ENCODE results near the gene B9D2.
"Not testable (repeated sequence)": the region's sequence is repeated elsewhere in the genome, so short reads cannot be mapped to it uniquely, and the experiment has no call there.

B9D2 gene

DNA sequence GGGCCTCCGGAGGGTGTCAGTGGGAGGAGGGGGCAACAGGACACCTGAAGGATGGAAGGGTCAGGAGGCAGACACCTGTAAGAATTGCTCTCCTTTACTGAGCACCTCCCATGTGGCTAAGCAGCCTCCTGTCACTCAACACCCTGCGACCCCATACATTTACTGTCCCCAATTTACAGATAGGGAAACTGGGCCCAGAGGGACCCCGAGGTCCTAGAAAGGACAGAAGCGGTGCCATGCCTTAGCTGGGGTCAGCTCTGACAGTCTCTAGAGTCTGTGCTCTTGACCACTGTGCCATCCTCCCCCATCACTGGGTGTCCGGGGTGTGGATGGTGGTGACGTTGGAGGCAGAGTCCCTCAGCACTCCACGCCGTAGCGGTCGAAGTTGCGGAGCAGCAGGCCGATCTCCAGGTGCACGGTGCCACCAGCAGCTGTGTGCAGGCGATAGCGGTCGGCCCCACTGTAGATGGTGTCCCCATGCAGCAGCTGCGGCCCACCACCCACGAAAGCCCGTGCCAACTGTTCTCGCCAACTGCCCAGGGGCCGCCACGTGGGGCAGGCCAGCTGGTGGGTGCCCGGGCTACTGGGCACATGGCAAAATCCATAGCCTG is 9.5 kb downstream of the B9D2 start:
- DNase-seq (ENCODE audit: low spot score): no peak

DNA sequence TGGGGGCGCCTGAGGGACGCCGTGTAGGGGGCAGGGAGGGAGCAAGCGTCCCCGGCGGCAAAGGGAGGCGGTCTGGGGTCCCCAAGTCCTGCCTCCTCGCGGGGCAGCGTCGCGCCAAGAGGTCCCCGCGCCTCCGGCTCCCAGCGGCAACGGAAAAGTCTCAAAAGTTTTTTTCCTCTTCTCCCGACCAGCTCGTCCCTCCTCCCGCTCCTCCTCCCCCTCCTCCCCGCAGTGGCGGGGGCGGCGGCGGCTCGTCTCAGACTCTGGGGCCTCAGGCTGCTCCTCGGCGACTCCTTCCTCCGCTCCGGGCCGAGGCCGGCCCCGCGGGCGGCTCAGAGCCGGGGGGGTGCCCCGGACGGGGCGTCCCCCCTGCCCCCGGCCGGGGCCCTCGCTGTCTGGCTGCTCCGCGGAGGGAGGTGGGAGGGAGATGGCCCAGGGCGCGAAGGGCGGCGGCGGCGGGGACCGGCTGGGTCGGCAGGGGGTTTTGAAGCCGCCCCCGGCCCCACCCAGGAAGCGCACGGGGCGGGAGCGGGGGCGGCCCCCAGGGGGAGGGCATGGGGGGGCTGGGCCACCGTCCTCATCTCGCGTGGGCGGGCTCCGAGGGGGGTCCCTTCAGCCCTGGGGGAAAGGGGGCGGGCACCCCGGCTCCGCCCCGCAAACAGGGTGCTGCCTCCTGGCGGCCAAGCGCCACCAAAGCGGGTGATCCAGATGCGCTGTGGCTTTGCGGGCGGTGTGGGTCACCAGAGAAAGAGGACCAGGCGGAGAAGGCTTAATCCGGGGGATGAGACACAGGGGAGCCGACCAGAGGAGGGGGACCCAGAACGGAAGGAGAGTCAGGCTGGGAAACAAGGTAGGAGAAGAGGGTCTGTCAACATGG is 10.2 kb downstream of the B9D2 start, which contains the start of gene TGFB1:
Gene TGFB1 (minus strand): TSS at position 457 of the 877 bp plus-strand sequence. CDS start 878 bp downstream, outside the sequence.
- DNase-seq (ENCODE audit: low spot score): peak; percentile 98

DNA sequence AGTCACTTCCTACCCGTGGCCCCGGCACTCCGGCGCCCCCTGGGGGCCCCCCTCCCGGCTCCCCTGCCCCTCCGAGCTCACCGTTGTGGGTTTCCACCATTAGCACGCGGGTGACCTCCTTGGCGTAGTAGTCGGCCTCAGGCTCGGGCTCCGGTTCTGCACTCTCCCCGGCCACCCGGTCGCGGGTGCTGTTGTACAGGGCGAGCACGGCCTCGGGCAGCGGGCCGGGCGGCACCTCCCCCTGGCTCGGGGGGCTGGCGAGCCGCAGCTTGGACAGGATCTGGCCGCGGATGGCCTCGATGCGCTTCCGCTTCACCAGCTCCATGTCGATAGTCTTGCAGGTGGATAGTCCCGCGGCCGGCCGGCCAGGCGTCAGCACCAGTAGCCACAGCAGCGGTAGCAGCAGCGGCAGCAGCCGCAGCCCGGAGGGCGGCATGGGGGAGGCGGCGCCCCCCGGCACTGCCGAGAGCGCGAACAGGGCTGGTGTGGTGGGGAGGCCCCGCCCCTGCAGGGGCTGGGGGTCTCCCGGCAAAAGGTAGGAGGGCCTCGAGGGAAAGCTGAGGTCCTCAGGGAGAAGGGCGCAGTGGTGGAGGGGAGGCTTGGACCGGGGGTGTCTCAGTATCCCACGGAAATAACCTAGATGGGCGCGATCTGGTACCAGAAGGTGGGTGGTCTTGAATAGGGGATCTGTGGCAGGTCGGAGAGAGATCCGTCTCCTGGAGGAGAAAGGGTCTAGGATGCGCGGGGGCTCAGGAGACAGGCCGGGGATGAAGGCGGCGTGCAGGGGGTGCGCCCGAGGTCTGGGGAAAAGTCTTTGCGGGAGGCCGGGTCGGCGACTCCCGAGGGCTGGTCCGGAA is 11.1 kb downstream of the B9D2 start:
- peak; percentile 79 for DNase-seq (ENCODE audit: low spot score)

DNA sequence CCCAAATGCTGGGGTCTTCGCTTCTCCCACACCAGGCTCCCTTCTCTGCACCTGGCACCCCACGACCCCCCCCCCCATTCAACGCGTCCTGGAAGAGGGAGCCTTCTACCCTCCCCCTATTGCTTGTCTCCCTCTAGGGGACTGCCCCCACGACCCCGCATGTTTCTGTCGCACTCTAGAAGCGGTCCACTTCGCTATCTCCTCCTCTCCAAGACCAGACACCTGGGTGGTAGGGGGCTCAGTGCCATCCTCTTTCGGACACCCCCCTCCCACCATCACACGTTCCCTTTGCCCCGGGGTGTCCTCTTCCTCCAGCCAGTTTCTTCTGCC is 11.7 kb downstream of the B9D2 start:
- DNase-seq (ENCODE audit: low spot score): no peak

DNA sequence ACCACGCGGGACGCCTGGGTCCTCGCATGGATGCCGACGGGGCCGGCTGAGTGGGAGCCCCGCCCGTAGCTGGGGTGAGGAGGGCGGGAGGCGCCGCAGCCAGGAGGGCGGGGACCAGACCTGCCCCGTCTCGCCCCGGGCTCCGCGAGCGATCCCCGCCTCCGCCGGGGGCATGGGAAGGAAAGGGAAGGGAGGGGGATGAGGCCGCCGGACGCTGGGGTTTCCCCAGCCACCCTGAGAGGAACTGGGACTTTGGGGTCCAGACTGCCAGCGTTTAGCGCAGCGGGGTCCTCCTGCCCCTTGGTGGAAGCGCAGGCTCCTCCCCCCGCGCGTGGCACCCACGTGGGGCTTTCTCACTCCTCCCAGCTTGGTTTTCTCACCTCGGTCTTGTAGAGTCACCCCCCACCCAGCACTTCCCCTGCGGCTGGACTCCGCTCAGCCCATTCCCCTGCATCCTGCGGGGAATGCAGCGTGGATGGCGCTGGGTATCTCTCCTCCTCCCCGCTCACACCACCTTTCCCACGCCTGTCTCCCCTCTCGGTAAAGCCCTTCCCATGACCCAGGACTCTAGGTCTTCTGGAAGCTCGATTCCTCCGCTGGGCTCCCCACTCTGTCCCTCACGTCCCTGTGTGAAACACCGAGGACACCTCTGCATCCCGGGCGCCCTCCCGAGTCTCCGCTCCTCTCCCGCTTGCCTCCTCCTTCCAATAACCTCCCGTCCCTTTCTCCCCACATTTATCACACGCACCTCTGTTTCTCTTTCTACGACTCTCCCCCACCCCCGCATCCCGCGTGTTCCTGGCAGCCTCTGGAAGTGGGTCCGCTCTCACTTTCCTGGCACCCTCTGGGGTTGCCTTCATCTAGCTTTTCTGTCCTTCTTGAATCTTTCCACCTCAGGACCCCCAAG is 12.4 kb downstream of the B9D2 start:
- peak; percentile 86 for DNase-seq (ENCODE audit: low spot score)

DNA sequence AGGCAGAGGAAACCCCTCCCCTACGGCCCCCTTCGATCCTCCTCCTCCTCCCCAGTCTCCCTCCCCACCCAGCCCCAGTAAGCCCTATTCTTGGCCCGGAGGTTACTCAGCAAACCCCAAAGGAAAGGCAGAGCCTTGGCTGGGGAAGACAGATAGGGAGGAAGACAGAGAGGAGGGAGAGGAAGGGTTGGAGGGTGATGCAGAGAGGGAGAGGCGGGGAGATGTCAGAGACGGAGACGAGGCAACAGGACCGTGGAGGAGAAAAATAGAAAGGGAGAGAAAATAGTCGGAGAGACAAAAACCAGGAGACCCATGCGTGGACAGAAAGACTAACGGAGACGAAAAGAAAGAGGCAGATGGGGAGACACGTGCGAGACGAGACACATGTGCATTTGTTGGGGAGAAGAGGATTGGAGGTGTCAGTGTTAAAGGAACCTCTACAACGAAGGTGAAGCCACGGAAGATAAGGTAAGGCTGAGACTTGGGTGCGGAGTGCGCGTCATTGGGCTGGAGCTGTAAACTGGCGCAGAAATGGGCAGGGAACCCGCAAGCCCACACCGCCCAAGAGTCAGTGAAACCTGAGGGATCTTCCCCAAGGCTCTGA is 13.1 kb downstream of the B9D2 start:
- no peak for DNase-seq (ENCODE audit: low spot score)

DNA sequence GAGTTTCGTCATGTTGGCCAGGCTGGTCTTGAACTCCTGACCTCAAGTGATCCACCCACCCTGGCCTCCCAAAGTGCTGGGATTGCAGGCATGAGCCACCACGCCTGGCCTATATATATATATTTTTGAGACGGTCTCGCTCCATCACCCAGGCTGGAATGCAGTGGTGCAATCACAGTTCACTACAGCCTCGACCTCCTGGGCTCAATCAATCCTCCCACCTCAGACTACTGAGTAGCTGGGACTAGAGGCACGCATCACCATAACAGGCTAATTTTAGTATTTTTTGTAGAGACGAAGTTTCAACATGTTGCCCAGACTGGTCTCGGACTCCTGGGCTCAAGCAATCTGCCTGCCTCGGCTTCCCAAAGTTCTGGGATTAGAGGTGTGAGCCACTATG is 17.0 kb downstream of the B9D2 start:
- DNase-seq (ENCODE audit: low spot score): not testable (repeated sequence)

DNA sequence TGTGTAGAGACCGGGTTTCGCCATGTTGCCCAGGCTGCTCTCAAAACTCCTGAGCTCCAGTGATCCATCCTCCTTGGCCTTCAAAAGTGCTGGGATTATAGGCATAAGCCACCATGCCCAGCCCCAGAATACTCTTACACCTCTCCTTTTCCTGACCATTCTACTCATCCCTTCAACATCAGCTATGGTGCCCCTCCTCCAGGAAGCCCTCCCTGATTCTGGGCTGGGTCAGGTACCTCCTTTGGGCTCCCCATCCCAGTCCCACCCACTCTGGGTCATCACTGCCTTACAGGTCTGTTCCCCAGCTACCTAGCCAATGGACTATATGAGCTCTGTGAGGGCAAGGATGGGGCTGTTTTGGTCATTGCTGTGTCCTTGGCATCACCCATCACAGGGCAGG is 19.8 kb downstream of the B9D2 start:
- no peak for DNase-seq (ENCODE audit: low spot score)

DNA sequence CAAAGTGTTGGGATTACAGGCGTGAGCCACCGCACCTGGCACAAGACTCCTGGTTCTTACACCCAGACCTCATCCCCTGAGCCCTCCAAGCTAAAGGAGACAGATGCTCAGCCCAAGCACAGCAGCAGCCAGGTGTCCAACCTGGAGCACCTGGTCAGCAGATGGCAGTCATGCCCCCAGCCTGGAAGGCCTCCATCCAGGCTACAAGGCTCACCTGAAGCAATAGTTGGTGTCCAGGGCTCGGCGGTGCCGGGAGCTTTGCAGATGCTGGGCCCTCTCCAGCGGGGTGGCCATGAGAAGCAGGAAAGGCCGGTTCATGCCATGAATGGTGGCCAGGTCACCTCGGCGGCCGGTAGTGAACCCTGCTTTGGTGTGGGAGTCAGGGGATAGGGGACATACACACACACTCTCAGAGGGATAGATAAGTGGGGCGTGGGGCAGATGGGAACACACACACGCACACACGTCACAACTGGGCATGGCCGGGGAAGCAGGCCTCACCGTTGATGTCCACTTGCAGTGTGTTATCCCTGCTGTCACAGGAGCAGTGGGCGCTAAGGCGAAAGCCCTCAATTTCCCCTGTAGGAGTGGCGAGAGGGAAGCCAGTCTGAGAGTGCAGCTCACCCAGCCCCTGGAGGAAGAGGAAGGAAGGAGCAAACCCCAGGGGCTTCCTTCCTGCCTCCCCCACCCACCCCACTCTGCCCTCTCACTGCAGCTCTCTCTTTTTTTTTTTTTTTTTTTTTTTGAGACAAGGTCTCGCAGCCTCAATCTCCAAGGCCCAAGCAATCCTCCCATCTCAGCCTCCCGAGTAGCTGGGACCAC is 22.1 kb downstream of the B9D2 start:
- no peak for DNase-seq (ENCODE audit: low spot score)

DNA sequence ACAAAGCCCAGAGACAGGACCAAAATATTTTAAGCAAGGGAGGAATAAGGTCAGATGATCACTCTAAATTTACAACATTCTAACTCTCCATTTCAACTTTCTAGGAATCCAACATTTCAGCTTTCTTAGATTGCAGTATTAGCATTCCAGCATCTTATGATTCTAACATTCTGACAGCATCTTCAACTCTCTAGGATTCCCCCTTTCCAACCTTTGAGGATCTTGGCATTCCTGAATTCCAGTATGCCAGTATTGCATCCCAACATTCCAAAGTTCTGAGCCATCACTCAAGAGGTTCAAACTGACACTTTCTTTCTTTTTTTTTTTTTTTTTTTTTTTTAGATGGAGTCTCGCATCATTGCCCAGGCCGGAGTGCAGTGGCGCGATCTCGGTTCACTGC is 24.0 kb downstream of the B9D2 start:
- DNase-seq (ENCODE audit: low spot score): peak; percentile 50

DNA sequence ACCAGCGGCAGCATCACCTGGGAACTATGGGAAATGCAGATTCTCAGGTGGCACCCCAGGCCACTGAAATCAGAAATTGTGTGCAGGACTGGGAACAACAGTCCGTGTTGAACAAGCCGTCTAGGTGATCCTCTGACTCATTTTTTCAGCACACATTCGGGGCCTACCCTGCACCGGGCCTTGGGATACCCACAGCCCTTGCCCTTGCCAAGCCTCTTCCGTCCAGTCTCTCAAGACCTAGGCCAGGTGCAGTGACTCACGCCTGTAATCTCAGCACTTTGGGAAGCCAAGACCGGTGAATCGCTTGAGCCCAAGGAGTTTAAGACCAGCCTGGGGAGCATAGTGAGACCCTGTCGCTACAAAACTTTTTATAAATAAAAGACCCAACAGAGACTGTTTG is 28.5 kb downstream of the B9D2 start:
- no peak for DNase-seq (ENCODE audit: low spot score)

DNA sequence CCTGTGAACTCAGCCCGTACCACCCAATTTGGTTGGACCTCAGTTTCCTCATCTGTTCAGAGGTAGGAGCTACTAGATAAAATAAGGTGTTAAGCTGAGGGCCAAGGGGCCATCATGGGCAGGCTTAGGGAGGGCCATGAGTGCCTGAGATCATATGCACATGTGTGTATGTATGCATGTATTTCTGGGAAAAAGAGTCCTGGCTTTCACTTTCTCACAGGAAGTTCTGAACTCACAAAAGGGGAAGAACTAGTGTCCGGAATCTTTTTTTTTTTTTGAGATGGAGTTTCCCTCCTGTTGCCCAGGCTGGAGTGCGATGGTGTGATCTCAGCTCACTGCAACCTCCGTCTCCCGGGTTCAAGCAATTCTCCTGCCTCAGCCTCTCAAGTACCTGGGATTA is 29.2 kb downstream of the B9D2 start:
- no peak for DNase-seq (ENCODE audit: low spot score)

DNA sequence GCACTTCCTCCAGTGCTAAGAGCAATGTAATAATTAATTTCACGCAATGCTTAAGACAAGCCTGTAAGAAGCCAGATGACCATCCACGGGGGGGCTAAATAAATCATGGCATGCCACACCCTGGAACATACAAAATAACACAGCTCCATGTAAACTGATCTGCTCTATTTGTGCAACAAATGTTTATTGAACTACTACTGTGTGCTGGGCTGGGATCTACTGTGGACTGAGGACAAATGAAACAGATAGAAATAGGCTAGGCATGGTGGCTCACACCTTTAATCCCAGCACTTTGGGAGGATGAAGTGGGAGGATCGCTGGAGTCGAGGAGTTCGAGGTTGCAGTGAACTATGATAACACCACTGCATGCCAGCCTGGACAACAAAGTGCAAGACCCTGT is 31.5 kb downstream of the B9D2 start:
- DNase-seq (ENCODE audit: low spot score): no peak

DNA sequence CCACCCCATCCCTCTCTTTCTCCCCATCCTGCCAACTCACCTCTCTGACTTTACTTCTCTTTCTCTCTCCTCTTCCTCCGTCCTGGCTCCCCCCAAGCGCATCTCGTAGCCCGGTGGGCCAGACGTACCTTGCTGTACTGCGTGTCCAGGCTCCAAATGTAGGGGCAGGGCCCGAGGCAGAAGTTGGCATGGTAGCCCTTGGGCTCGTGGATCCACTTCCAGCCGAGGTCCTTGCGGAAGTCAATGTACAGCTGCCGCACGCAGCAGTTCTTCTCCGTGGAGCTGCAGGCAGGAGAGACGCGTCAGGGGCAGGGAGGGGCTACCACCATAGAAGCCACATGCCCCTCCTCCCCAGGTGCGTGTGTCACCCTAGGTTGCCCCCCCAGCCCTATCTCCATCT is 31.9 kb downstream of the B9D2 start:
- no peak for DNase-seq (ENCODE audit: low spot score)

DNA sequence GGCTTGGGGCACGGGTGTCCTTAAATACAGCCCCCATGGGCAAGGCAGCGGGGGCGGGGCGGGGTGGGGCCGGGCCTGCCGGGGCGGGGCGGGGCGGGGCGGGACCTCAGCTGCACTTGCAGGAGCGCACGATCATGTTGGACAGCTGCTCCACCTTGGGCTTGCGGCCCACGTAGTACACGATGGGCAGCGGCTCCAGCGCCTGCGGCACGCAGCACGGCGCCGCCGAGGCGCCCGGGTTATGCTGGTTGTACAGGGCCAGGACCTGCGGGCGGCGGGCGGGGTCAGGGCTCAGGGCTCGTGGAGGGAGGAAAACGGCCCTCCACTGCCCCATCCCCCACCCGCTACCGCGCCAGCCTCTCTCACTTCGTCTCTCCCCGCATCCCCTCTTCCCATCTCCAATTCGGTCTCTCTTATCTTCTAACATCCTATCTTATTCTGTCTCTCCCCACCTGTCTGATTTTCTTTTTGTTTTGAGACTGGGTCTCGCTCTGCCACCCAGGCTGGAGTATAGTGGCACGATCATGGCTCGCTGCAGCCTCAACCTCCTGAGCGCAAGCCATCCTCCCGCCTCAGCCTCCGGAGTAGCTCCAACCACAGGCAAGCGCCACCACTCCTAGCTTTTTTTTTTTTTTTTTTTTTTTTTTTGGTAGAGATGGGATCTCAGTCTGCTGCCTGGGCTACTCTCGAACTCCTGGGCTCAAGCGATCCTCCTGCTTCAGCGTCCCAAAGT is 32.8 kb downstream of the B9D2 start:
- DNase-seq (ENCODE audit: low spot score): no peak

DNA sequence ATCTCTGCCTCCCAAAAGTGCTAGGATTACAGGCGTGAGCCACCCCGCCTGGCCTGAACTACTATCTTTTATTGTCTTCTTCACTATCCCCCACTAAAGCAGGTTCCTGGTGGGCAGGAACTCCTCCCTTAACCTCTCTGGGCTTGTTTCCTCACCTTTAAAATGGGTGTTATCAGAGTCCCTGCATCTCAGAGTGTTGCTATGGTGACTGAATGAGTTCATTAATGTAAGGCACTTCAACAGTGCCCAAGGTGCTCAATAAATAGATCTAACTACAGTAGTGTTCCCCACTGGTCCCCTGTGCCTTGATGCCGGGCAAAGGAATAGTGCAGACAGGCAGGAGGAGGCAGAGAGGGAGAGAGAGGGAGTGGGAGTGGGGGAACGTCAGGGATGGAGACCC is 33.5 kb downstream of the B9D2 start:
- no peak for DNase-seq (ENCODE audit: low spot score)

DNA sequence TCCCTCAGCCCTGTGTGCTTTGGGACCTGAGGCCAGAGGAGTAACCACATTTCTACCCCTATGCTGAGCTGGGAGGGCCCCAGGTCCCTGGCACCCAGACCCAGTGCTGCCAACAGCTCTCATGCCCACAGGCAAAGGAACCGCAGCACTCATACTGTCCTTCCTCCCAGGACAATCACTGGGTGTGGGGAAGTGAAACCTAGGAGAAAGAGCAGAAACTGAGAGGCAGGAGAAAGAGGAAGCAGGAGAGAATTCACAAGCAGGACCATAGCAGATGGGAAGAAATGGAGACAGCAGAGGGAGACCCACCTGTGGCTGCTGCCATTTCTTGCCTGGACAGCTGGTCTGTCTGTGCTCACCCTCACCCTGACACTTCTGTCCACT is 35.1 kb downstream of the B9D2 start:
- DNase-seq (ENCODE audit: low spot score): no peak

DNA sequence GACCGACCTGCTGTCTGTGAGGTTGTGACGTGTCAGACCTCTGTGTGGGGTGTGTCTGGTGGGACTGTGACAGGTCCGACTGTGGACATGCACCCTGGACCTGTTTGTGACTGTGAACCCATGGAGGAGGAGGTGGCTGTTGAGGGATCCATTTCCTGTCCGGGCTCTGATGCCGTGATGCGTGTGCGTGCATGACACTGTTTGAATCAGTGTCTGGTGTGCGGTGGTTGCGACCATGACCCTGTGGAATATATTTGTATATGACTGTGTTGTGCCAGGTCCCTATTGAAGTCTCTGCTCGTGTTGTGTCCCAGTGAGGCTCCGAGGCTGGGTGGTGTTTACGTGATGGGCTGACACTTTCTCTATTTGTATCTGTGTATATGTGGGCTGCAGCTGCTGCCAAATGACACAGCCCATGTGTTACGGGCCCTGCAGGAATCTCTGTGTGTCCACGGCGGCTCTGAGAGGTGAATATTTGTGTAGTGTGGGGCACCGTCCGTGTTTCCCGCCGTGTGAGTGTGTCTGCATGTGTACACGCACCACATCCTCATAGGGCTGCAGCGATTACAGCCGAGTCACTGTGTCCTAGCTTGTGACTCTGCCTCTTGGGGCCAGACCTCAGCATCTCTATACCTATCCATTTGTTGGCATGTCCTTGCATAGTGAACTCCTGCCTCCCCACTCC is 35.6 kb downstream of the B9D2 start:
- DNase-seq (ENCODE audit: low spot score): peak; percentile 56

DNA sequence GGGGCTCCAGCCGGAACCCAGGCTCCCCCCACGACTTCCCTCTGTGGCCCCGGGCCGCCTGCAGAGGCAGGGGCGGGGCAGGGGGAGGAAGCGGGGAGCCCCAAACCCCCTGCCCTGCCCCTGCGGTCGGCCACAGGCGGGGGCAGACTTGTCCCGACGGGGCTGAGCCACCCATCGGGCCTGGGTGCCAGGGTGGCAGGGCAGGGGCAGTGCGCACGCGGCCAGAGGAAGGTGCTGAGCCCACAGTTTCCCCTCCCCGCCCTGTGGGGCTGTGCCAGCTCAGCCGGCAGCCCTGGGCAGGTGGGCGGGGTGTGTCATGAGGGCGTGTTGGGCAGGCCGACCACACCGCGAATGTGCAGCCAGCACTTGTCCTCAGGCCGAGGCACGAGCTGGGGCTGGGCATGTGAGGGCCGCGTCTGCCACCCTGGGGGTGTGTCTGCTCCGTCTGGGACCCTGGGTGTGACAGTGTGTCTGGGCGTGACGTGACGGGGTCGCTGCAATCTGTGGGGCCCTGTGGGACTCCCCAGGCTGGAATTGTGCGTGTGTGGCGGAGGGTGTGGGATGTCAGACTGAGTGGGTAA is 36.3 kb downstream of the B9D2 start:
- peak; percentile 64 for DNase-seq (ENCODE audit: low spot score)

Measured in AG08396 (cell line).